HFFc6 (cell line): ENCODE data around the gene SURF2. TPM values are rescaled to one million over a fixed set of nuclear protein-coding genes. Genes with fewer than 3 reads are reported as not detected.

Experiments
- DNase-seq: peaks from one replicate; pipeline ENCODE4 v3.0.0-alpha.2; 2018
- H3K27ac Mint-ChIP-seq: 2 replicates; pipeline ENCODE4 v1.8.0; 2020; ENCODE audit warnings: mild to moderate bottlenecking, mixed read lengths
- H3K27me3 Mint-ChIP-seq: 2 replicates; pipeline ENCODE4 v1.8.0; 2021; ENCODE audit warnings: mild to moderate bottlenecking, moderate library complexity, mixed read lengths; ENCODE audit not compliant: insufficient read depth
- H3K36me3 Mint-ChIP-seq: 2 replicates; pipeline ENCODE4 v1.8.0; 2021; ENCODE audit warnings: low read depth, mixed read lengths
- H3K4me1 Mint-ChIP-seq: 2 replicates; pipeline ENCODE4 v1.8.0; 2020; ENCODE audit warnings: low read depth, mixed read lengths
- H3K4me3 Mint-ChIP-seq: 2 replicates; pipeline ENCODE4 v1.8.0; 2020; ENCODE audit warnings: mild to moderate bottlenecking, moderate library complexity, mixed read lengths
- H3K9me3 Mint-ChIP-seq: 2 replicates; pipeline ENCODE4 v1.8.0; 2020; ENCODE audit warnings: mild to moderate bottlenecking, mixed read lengths
- total RNA-seq, 6 experiments: library from RNA; stranded (reverse); fragmentation: NEBNext Ultra II Directional; extraction: Animal tissue kit (Norgen Biotek cat#: 25700); gene quantifications; 2 replicates in 1 of 6; 3 replicates in 5 of 6; pipeline ENCODE4 v1.2.3, GENCODE V29; 2021
- TF ChIP-seq, protein P1 (sequence below): fragments of 200-600 bp; sonication (generic); IDR thresholded peaks from 2 replicates; pipeline ENCODE4 v1.5.0; 2021; ENCODE audit warnings: antibody characterized with exemption, mild to moderate bottlenecking

SURF2 gene
- total RNA-seq, 6 experiments from 2014 or later = 16.6 to 20.9 (median 18.2) TPM

GRCh38 chr9:133340916-133341315, 15.4 kb upstream of the SURF2 start:
- TF ChIP-seq, protein P1, sequence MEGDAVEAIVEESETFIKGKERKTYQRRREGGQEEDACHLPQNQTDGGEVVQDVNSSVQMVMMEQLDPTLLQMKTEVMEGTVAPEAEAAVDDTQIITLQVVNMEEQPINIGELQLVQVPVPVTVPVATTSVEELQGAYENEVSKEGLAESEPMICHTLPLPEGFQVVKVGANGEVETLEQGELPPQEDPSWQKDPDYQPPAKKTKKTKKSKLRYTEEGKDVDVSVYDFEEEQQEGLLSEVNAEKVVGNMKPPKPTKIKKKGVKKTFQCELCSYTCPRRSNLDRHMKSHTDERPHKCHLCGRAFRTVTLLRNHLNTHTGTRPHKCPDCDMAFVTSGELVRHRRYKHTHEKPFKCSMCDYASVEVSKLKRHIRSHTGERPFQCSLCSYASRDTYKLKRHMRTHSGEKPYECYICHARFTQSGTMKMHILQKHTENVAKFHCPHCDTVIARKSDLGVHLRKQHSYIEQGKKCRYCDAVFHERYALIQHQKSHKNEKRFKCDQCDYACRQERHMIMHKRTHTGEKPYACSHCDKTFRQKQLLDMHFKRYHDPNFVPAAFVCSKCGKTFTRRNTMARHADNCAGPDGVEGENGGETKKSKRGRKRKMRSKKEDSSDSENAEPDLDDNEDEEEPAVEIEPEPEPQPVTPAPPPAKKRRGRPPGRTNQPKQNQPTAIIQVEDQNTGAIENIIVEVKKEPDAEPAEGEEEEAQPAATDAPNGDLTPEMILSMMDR = no peak
- Mint-ChIP-seq H3K27me3 (peaks cover 1% of the 10 kb centered on the region; the same call in 1 of the 2 replicates), H3K36me3 (peaks cover 11% of the 10 kb centered on the region), H3K27ac (no peak overlapping the region), H3K9me3 (no peaks in the 10 kb centered on the region), H3K4me1 (no peaks in the 10 kb centered on the region), H3K4me3 (no peak overlapping the region)
- DNase-seq = no peak

DNA sequence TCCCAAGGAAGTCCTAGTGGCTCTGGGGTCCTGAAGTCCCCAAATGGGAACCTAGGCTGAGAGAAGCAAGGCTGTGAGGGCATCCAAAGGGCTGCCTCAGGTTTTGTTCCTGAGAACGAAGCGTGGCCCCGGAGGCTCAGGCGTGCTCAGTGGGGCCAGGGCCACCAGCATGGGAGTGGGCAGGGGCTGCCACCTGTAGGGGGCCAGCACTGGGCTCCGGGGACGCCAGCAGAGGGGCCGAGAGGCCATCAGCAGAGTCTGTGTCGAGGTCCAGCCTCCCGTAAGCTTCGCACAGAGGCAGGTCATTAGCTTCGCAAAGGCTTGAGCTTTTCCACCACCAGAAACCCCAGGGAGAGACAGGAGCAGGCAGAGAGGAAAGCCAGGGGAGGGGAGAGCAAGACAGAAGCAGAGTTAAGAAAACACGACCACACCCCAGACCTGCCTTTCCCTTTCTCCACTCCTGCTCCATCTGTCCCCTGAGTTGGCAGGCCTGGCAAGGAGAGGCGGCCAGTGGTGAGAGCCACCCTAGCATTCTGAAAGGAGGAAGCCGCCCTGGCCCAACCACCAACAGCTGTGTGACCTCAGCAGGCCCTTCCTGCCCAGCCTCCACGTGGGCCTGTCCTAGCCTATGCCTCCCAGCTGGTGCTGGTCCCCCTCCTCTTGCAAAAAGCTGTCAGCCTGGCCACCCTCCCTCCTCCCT, 14.8 kb upstream of the SURF2 start:
- no peak for DNase-seq
- H3K27ac Mint-ChIP-seq = no peak overlapping the region
- peaks cover 11% of the 10 kb centered on the region for H3K36me3 Mint-ChIP-seq
- no peaks in the 10 kb centered on the region for H3K27me3 Mint-ChIP-seq
- no peak overlapping the region for H3K4me3 Mint-ChIP-seq
- H3K4me1 Mint-ChIP-seq = peaks cover 4% of the 10 kb centered on the region
- H3K9me3 Mint-ChIP-seq = no peaks in the 10 kb centered on the region
- TF ChIP-seq, protein P1 = no peak

- no peak overlapping the region for H3K4me3 Mint-ChIP-seq
- peaks cover 9% of the 10 kb centered on the region for H3K4me1 Mint-ChIP-seq
- no peaks in the 10 kb centered on the region for H3K27me3 Mint-ChIP-seq
- no peaks in the 10 kb centered on the region for H3K9me3 Mint-ChIP-seq
- H3K27ac Mint-ChIP-seq = no peak overlapping the region
- H3K36me3 Mint-ChIP-seq = peaks cover 11% of the 10 kb centered on the region
- DNase-seq = no peak
- TF ChIP-seq, protein P1 = no peak; the same call in 1 of the 2 replicates
Observed at GRCh38 chr9:133342069-133342406, 14.3 kb upstream of the SURF2 start.

DNA sequence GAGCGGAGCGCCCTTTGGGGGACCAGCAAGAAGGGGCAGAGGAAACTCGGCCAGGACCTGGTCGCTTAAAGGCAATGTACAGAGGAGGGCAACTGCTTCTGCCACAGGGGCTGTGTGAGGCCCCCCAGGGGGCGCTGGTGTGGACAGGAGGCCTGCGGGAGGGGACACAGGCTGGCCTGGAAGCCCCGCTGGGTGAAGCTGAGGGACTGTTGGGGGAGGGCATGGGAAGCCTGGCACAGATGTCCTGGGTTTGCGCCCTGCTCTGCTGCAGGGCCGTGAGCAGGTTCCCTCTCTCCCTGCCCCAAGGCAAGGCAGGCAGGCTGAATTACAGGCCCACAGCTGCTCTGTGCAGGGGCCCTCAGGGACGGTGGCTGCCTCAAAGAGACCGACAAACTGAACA, 13.8 kb upstream of the SURF2 start:
- TF ChIP-seq, protein P1 = peak; percentile 43; the same call in 1 of the 2 replicates
- Mint-ChIP-seq H3K9me3 (no peaks in the 10 kb centered on the region), H3K27ac (no peak overlapping the region), H3K4me1 (peaks cover 11% of the 10 kb centered on the region), H3K36me3 (peaks cover 11% of the 10 kb centered on the region), H3K4me3 (no peak overlapping the region), H3K27me3 (no peaks in the 10 kb centered on the region)
- DNase-seq = no peak

DNA sequence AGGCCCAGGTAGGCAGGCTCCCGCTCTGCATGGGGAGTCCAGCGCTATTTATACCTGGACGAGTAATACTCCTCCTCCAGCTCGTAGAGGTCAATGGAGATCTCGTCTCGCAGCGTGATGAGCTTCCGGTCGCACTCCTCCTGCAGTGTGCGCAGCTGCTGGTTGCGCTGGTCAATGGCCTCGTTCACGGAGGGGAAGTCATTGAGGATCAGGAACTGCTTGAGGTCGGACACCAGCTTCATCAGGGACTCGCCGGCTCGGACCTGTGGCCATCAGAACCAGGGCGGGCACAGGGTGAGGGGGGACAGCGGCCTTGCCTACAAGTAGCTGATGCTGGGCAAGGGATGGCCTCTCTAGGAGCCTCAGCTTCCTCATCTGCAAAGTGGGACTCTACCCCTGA, 12.3 kb upstream of the SURF2 start:
- H3K27ac Mint-ChIP-seq = no peak overlapping the region
- peaks cover 13% of the 10 kb centered on the region for H3K4me1 Mint-ChIP-seq
- TF ChIP-seq, protein P1 = no peak
- DNase-seq = no peak
- H3K4me3 Mint-ChIP-seq = no peak overlapping the region
- peaks cover 6% of the 10 kb centered on the region for H3K27me3 Mint-ChIP-seq
- peaks cover 18% of the 10 kb centered on the region for H3K36me3 Mint-ChIP-seq
- peaks cover 5% of the 10 kb centered on the region; the same call in 1 of the 2 replicates for H3K9me3 Mint-ChIP-seq
